ENCODE data around the gene GRIA1.

Gene GRIA1

DNA sequence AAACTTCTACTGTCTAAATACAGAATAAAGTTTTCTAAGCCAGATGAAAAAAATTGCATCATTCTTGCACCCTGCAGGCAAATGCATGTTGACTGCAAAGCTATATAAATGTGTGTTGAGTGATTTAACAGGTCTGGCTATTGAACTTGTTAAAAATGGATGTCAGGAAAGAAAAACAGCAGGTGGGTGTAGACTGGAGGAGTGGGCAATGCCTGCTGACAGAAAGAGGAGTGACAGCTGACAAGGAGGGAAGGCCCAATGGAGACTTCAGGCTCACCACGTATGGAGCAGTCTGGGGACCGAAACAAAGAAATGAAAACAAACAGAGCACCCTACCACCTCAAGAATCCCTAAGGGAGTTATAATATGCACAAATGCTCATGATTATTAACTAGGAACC, 127.8 kb downstream of the GRIA1 start:
- no peak for DNase-seq

DNA sequence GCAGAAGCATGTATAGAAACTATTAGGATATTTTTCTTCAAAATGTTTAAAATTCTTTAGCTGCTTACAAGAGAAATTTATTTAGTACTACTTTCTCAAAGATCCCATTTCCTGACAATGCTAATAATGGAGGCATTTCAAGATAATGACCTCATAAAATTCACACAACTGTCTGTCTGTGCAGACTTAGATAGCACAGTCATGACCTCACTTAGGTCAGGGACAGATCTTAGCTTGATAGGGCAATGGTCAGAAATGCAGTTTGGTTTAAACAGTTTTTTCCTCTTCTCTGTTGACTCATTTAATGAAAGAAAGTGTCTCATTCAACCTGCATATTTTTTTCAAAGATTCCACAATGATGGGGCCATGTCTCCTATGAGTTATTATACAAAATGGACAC, 128.4 kb downstream of the GRIA1 start:
- no peak for DNase-seq

DNA sequence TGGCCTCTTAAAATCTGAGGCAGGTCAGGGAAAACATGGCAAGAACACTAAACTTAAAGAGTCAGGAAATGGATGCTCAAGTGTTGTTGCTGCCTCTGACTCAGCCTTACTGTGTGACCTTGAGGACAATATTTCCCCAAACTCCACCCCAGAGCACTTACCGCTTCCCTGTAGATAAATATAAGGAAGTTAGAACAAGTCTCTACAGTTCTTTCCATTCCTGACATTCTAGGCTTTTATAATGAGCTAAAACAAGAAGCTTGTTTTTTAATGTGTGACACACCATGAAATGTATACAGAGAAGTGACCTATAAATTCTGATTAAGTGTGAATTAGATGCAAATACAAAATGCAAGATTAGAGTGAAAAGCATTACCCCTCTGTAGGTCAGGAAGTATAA, 129.3 kb downstream of the GRIA1 start:
- no peak for DNase-seq

DNA sequence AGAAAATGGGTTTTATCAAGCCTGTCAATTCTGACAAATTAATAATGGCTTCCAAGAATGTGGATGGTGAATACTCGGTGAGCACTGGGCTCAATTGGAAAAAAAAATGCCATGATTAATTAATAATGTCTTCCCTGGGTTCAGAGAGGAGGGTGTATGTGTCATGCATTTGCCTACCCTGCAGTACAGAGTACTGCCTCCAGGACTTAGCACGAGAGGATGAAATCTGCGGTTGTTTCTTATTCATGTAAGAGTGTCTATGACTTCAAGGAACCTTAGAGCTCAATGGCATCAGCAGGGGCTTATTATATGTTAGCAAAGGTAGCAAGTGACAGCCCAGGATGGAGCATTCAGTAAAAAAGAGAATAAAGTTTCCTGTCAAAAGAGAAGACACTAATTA, 132.7 kb downstream of the GRIA1 start:
- no peak for DNase-seq

DNA sequence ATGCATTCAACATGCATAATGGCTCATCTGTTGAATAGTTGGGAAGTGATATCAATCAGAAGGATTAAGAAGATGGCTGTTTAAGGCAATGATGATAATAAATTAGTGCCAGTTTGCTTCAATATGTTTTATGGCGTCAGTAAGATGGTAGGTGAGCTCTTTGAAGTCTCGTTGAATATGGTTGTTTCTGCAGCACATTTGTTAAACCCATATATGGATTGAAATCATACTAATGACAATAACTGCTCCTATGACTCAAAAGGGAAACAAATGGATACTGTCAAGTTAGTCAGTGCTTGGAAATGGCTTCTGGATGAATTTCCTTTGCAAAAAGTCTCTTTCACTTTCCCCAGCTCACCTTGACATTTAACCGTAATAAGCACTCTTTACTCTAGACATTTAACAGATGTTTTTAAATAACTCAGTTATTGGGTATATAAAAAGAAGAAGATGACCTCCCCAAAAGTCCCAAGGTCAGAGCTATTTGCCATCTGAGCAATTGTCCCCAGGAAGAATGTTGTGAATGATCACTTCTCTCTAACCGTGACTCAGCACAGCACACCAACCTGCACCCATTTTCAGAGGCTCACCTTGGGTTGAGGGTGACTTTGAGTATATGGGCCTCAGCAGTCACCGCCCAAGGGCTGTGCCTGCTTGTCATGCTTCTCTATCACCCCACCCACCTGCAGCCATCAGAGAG, 133.4 kb downstream of the GRIA1 start:
- DNase-seq = no peak

DNA sequence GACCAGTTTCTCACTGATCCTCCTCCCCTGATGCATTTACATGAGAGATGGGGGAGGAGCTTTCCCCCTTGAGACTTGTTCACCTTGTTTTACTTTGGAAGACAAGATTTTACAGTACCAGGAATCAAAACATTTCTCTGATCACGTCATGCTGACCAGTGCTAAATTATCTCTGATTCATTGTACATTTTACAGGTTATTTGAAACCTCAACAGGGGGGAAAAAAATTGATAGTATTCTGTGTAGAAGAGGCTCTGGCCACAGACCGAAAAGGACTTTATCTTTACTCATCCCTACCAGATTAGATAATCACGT, 133.9 kb downstream of the GRIA1 start:
- DNase-seq = no peak

DNA sequence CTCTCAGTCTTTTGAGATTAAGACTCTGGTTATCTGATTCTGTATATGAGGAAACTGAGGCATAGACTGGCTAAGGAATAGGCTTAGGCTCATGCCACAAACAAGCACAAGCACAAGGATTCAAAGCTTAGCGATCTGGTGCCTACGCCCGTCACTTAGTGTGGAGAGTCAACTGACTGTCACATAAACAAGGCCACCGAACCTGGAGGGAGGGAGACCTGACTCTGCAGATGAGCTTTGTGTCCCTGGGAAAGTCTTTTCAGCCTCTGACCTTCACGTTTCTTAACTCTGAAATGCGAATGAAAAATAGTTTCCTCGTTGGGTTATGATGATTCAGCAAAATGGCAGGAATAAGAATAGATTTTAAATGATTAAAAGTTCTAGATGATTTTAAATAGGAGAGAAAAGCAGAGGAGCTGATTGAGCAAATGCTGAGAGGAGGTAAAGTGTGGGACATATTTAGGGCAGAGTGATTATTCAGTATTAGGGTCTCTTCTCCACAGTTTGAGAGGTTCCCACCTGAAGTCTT, 135.4 kb downstream of the GRIA1 start:
- no peak for DNase-seq

DNA sequence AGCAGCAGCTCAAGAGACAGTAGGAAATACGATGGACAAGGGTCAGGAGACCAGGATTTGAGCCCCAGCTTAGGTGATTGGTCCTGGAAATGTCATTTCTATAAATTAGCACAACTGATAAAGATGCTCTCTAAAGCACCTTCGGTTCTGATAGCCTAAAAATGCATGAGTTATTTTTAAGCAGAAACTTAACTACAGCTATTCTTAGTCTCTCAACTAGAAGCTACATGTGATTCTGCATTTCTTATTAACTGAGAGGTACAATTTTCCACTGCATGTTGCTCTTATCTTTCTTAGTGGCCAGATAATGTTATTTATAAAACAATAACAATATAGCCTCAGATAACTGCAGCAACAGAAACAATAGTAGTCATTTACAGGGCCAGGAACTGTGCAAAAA, 136.4 kb downstream of the GRIA1 start:
- DNase-seq = no peak

DNA sequence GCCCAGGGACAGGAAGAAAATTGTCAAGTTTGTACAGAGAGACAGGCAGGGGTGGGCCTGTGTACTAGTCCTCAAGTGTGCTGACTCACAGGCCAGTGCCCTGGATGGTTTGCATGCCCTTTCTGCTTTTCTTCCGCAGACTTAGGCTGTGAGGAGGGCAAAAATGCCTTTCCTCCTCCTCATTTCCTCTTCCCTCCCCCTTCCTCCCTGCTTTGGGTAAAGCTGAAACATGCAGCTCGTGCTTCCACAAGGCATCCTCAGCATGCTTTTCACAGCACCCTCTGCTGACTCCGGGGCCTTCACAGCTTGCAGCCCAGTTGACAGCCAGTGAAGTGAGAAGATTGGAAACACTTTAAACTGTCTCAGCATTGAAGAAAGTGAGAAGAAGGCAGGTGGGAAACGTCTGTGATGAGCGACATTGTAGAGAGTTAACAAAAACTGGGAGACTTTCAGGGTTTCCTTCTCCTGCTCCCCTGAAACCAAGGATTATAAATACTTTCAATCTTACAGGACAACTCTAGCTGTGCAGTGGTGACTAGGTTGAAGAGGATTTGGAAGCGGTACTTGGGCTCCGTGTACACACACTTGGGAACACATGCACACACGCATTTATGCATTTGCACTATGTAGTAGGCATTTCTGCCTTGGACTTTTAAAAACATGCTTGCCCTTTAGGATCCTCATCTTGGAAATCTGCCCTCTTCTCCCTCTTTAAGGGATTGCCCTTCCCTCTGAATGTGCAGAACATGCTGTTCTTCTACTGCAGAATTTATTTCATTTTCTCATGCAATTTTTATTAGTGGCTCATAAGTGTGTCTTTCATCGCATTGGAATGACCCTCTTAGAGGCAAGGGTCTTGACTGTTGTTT, 138.8 kb downstream of the GRIA1 start:
- no peak for DNase-seq

DNA sequence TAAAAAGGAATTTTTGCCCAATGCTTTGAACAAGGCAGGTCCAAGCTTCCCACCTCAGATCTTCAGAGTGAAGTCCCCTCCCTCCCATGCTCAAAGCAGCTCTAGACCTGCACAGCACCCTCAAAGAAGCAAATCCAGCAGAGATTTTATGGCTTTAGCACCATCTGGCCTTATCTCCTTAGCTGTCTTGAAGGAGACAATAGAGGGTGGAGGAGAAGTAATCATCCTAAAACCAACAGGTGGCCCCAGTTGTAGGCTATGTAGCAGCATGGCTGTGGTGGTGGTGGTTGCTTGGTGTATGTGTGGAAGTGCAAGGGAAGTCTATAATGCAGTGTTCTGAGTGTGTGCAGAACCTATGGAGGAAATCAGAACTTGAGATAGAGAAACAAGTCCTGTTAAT, 140.1 kb downstream of the GRIA1 start:
- DNase-seq = no peak

DNA sequence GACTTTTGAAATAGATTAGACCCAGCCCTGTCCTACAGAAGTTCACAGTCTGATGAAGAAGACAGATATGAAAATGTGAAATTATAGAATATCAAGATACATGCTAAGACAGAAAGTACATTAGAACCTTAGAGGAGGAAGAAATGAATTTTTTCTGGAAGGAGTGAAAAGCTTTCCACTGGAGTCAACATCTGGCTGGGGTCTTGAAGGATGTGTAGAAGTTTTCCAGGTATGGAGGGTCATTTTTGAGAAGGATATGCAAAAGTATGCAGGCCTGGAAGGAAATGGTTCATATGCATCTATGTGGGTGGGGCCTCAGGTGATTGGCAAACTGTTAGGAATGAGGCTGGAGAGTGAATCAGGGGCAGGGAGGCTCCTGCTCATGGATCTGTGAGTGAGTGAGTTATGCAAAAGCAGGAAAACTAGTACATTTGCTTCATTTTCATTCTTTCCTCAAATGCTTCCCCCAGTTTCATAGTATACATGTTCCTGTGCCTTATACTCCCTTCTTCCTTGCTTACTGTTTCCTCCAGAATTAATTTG, 142.3 kb downstream of the GRIA1 start:
- no peak for DNase-seq

DNA sequence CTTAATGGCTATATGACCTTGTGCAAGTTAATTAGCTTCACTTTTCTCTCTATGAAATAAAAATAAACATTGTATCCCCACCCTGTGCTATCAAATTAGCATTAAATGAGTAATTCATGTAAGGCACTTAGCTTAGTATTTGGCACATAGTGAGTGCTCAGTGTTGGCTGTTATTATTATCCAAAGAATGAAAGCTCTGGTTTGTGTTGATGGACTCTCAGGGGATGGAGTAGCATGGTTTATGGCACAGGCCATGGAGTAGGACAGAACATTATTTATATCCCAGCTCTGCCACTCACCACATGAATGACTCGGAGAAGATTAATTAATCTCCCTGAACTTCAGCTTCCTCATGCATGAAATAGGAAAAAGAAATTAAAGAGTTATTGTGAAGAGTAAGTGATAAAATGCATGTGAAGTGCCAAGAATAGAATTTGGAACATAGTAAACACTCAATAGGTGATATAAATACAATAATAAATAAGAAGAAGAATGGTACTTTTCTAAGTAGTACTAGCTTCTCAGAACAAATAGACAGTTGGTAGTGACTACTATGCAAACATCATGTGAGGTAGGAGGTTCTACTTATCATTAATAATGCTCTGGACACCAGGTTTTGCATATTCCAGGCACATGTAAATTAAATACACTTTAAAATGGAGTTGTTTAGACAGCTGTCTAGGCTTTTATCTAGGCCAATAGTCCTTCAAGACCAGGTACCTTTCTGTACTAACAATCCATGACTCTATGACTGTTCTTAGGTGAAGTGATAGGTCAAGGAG, 146.4 kb downstream of the GRIA1 start:
- no peak for DNase-seq

DNA sequence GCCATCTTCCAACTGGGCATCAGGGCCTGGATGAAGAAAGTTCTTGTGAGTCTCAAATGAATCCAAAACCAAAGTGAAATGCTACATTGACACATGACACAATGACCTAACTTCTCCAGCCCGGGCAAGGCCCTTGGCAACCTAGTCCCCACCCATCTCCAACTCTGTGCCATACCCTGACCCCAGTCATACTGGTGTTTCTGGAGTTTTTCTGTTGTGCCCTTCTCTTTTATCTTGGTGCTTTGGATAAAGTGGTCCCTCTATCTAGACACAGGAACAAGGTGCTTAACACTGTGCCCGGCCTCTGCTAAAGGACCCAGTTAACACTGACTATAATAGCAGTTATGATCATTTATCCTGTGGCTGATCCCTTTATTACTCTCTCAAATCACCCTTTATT, 149.8 kb downstream of the GRIA1 start:
- DNase-seq = no peak

DNA sequence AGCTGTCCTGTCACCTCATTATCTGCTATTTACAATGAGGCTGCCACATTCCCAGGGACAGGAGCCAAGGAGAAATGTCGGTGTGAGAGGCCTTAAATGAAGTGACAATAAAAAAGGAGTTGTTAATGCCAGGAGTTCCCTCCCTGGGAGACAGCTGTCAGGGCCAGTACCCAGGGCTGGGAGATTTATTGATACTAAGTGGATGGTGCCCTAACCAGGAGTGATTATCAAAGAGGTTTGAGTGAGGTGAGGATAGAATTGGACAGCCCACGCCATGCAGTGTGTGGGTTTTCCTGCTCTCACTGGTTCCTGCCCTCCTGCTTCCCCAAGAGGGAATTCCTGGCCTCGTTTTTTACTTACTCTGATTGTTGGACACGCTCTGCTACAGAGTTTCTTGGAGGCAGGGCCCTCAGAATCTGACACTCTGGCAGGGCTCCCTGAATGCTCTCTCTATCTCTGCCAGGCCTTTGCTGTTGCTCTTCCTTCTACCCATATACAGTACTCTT, 150.8 kb downstream of the GRIA1 start:
- DNase-seq = no peak

DNA sequence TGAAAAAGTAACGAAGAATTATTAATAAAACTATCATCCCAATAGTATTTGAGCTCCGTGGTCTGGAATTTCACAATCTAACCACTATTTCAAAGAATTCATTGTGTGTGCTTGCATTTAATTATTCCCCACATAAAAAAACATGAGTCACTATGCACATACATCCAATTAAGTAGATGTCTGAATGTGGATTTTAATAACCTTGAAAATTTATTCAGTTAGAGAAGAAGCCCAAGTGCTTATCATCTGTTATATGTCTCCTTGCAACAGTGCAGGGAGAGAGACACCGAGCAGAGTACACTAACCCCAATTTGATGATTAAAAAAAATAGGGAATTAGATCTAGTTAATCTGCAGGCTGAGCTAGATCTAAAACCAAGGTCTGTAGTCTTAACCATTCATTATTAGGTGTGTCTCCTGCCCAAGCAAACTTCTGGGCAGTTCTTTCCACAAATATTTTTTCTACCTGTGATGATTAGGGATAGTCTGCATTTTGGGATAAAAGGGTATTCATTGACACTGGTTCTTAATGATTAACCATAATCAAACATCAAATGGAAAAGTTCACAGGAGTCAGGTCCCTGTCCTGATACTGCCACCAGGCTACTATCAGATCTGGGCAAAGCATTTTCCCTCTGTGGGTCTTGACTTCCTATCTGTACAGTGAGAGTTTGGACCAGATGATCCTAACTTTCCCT, 164.2 kb downstream of the GRIA1 start:
- no peak for DNase-seq

DNA sequence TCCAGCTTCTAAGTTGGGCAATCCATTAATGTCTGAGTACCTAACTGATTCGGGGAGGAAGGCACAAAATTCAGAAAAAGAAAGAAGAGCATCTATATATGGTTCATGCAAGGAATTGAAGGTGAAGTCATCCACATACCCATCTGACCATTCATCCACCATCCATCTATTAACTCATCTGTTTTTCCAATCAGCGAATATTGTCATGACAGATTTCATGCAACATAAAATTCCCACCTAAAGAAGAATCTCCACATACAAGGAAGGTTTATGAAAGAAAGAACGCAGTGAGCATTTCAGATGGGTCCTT, 164.7 kb downstream of the GRIA1 start:
- DNase-seq = no peak

DNA sequence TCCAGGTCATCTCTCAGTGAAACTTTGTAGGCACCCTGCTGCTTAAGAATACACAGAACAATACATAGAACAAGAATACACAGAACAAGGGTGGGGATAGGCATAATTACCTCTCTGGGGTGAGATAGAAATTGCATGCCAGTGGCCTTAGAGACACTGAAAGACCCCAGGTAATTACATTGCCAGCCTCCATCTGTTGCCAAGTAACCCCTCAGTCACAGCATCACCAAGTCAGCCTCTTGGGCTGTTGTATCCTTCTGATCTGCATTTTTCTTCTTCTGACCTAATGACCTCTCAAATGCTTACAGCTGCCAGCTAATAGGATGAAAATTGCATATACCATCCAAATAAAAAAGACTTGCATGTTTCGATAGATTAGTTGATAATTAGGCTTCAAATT, 167.7 kb downstream of the GRIA1 start:
- no peak for DNase-seq

DNA sequence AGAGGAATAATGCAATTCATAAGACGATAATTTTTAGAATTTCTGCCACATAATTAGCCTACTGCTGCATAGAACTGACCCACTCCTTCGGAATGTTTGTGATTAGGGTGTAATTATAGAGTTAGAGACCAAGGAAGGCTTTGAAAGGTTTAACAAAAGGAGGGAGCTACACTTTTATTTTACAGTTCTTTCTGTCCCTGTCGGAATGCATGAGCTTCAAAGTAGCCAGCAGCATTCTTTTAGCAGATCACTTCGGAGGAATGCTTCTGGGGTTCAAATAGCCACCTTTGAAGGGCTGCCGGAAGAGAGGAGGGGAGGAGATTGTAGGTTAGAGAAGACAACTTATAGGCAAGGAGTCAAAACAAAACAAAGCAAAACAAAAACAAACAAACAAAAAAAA, 168.1 kb downstream of the GRIA1 start:
- no peak for DNase-seq

DNA sequence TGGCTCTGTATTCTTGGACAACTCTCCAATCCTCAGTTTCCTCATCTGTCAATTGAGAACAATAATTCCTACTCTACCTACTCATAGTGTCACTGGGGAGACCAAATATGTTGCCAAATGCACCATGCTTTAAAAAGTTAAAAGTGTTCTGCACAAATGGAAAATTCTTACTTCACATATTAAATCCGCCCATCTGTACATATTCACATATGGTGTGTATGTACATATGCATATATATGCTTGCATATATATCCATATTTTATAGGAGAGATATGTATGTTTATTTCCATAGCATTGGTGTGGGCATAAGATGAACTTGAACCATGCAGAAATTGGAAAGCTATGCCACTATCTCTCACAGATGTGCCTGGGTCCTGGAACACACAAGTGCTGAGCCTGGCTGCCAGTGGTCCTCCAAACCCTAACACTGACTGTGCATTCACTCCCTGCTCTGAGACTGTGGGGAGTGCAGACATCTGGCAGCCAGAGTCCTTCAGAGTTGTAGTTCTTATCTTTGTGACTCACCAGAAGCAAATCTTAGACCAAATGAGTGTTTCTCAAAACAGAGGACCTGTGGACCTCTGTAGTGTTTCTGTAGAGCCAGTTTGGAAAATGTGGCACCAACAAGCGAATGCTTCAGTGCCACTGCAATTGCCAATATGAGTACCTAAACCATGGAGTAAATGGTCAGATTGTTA, 168.7 kb downstream of the GRIA1 start:
- no peak for DNase-seq

DNA sequence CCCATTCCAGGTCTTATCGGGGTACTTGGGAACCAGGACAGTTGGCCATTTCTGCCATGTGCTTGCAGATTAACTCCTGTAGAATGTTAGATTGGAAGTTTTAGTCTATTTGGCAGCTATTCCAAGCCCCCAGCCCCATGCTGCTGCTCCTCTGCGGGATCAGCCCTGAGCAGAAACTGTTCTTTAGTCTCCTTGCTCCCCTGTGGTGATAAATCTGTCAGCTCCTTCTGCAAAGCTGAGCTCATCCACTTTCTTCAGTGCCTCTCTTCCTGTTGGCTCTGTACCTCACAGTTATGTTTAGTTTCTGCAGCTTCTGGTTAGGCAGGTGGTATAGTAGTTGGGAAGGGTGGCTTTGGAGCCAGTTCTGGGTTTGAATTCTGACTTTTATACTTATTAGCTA, 170.4 kb downstream of the GRIA1 start:
- DNase-seq = no peak

DNA sequence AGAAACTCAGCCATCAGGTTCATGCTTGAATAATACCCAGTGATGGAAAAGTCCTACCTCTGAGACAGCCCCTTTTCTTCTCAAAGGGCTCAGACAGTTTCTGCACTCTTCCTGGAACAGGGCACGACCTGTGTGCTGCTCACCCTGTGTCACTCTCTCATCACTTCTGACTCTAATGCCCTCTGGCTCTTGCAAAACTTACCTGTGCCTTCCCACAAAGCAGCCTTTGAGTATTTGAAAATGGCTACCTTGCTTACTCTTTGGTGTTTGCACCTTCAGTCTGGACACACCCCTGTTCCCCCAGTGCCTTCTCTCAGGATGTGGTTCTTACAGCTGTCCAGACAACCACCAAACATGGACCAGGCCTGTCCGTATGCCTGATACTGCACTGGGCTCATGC, 171.4 kb downstream of the GRIA1 start:
- no peak for DNase-seq

DNA sequence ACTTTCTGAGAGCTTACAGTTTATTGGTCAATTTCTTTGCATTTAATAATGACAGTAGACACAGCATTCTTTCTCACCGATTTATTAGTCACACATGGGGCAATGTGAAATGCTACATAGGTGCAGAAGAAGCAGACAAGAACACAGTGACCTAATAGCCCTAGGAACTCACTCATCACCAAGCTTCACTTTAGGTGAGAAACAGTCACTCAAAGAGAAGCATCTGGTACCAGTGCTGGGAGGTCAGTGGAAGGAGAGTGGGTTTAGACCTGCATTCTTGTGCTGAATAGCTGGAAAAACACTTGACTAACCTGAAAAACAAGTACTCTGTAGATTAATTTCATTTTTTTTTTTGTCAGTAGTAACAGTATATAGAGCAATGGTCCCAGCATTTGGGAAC, 179.6 kb downstream of the GRIA1 start:
- no peak for DNase-seq
